ENCODE results near the gene NR6A1. TPM values are rescaled to one million over a fixed set of nuclear protein-coding genes. Genes with fewer than 3 reads are reported as not detected.
"Not testable (repeated sequence)": the region's sequence is repeated elsewhere in the genome, so short reads cannot be mapped to it uniquely, and the experiment has no call there.

NR6A1 gene
- polyA plus RNA-seq, 4 donors = 0.30 to 1.4 (median 1.0) TPM

GRCh38 chr9:124621371-124622328 is 149.5 kb downstream of the NR6A1 start:
- DNase-seq (ENCODE audit: low read depth in 4 of 4, low spot score in 3 of 4) = no peak

- DNase-seq (ENCODE audit: low read depth in 4 of 4, low spot score in 3 of 4) = no peak
Observed at GRCh38 chr9:124618476-124618875, 152.6 kb downstream of the NR6A1 start.

- peak; percentile 46 to 70 (median 60) for DNase-seq (ENCODE audit: low read depth in 4 of 4, low spot score in 3 of 4)
Observed at GRCh38 chr9:124617477-124618141, 153.5 kb downstream of the NR6A1 start.

- DNase-seq (ENCODE audit: low read depth in 4 of 4, low spot score in 3 of 4) = no peak
Observed at GRCh38 chr9:124616961-124617360, 154.2 kb downstream of the NR6A1 start.

- DNase-seq (ENCODE audit: low read depth in 4 of 4, low spot score in 3 of 4) = not testable (repeated sequence)
Observed at GRCh38 chr9:124615840-124616239, 155.3 kb downstream of the NR6A1 start.

GRCh38 chr9:124615100-124615742 is 155.9 kb downstream of the NR6A1 start:
- no peak for DNase-seq (ENCODE audit: low read depth in 4 of 4, low spot score in 3 of 4)

DNA sequence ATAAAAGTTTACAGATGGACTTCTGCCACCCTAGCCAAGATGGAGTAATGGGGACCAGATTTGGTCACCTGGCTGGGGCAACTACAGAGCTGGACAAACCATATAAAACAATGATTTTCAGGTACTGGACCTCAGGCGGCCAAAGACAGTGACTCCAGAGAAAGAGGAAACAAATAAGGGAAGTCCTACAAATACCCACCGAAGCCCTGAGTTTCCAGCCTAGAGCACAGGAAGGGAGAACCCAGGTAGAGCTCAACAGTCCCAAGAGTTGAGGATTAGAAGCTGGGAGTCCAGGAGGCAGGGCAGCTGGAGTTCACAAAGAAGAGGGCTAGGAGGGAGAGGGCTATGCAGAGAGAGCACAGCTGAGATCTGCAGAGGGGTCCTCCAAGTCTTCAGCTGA is 157.3 kb downstream of the NR6A1 start:
- no peak for DNase-seq (ENCODE audit: low read depth in 4 of 4, low spot score in 3 of 4)

DNA sequence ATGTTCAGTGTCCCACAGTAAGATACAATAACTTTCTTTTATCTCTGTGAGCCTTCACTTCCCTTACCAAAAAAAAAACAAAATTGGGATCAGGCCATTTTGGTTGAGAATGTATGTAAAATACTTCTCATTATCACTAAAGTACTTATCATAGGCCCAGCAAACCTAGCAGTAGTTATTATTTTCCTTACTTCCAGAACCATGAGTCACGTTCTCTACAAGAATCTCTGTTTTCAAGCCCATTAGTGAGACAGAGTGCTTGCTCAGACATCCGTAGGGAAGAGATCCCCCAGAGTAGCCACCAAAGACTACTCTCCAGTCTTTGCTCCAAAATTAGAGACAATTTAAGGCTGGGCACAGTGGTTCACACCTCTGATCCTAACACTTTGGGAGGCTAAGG is 160.0 kb downstream of the NR6A1 start:
- no peak for DNase-seq (ENCODE audit: low read depth in 4 of 4, low spot score in 3 of 4)

GRCh38 chr9:124606027-124606426 is 165.1 kb downstream of the NR6A1 start:
- no peak for DNase-seq (ENCODE audit: low read depth in 4 of 4, low spot score in 3 of 4)

DNA sequence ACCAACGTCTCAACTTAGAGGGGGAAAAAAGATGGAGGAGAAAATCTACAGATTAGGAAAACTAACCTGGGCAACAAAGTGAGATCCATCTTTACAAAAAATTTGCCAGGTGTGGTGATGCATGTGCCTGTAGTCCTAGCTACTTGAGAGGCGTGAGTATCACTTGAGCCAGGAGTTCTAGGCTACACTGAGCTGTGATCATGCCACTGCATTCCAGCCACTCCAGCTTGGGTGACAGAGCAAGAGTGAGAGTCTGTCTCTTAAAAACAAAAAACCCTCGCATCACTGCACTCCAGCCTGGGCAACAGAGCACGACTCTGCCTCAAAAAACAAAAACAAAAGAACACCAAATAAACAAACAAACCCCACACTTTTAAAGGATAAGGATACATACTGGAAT is 165.9 kb downstream of the NR6A1 start:
- DNase-seq (ENCODE audit: low read depth in 4 of 4, low spot score in 3 of 4) = no peak

GRCh38 chr9:124602632-124603031 is 168.5 kb downstream of the NR6A1 start:
- DNase-seq (ENCODE audit: low read depth in 4 of 4, low spot score in 3 of 4) = no peak

DNA sequence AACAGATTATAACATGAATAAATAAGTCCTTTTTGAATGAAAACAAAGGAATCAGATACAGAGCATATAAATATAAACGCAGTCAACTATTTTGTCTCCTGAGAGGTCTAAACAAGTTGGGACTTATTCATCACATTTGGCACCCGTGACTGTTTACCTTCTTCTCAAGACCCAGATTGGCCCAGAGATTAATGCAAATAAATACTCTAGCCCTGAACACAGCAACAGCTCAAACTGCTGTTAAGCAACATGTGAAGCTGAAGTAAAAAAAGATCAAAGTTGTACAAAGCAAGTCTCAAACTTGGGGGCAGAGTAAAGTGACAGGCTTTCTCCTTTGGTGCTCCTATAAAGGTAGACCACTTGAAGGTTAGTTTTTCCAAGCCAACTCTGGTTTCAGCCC is 168.9 kb downstream of the NR6A1 start:
- DNase-seq (ENCODE audit: low read depth in 4 of 4, low spot score in 3 of 4) = no peak

DNA sequence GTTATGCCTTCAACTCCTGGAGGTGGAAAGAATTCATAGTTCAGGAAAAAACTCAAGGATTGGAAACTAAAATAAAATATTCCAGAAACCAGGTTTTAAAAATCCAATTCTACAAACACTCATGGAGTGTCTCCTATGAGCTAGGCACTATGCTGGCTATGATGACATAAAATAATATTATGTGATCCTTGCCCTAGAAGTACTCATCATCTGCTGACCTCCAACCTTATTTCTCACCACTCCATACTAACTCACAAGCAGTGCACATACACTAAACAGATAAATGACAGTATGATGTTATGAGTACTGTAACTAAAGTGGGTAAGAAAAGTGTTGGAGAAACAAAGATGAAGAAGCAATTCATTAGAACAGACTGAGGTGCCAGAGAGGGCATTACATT is 170.7 kb downstream of the NR6A1 start:
- DNase-seq (ENCODE audit: low read depth in 4 of 4, low spot score in 3 of 4) = no peak

- no peak for DNase-seq (ENCODE audit: low read depth in 4 of 4, low spot score in 3 of 4)
Observed at GRCh38 chr9:124599121-124599795, 171.9 kb downstream of the NR6A1 start.

- DNase-seq (ENCODE audit: low read depth in 4 of 4, low spot score in 3 of 4) = no peak
Observed at GRCh38 chr9:124598048-124598447, 173.1 kb downstream of the NR6A1 start.

DNA sequence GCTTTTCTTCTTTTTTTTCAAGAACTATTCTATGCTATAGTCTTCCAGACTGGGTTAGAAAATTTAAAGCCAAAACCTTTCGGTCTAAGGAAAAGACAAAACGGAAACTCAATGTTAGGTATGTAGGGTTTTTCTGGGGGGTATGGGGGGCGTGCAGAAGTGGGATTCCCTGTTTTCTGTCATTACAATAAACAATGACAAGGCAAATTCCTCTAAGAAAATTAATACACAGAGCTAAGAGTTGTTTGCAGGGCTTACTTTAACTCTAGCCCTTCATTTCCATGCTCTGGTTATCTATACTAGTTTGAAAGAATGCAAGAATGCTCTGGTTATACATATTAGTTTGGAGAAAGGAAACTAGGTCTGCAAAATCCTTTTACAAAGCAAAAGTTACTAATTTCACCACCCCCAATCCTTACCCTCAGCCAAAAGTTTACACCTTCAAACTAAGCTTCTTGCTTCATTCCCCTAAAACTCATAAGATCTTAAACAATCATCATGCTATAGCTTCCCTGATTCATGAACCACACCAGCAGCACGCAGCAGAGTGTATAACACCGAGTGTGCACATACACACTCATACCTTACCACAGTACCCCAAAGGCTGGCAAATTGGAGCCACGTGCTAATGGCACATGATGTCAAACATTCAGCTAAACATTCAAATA is 174.8 kb downstream of the NR6A1 start:
- DNase-seq (ENCODE audit: low read depth in 4 of 4, low spot score in 3 of 4) = no peak

DNA sequence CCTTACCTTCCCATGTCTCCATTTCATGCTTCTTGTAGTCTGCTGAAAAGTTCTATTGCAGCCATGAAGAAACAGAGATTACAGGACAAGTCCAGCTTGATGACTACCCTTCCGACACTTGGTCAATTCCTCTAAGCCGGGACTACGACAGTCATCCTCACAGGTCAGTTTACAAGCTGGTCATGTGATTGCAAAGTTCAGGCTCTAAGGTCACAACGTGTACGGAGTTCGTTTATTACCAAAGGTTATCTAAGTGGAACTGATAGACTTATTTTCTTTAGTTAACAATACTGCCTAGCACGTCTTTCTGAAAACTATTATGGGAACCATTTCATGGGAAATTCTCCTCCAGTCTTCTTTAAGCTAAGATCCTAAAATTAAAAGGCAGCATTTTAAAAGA is 175.4 kb downstream of the NR6A1 start:
- DNase-seq (ENCODE audit: low read depth in 4 of 4, low spot score in 3 of 4) = no peak

GRCh38 chr9:124594673-124595072 is 176.4 kb downstream of the NR6A1 start:
- DNase-seq (ENCODE audit: low read depth in 4 of 4, low spot score in 3 of 4) = no peak

GRCh38 chr9:124594225-124594624 is 176.9 kb downstream of the NR6A1 start:
- no peak for DNase-seq (ENCODE audit: low read depth in 4 of 4, low spot score in 3 of 4)

DNA sequence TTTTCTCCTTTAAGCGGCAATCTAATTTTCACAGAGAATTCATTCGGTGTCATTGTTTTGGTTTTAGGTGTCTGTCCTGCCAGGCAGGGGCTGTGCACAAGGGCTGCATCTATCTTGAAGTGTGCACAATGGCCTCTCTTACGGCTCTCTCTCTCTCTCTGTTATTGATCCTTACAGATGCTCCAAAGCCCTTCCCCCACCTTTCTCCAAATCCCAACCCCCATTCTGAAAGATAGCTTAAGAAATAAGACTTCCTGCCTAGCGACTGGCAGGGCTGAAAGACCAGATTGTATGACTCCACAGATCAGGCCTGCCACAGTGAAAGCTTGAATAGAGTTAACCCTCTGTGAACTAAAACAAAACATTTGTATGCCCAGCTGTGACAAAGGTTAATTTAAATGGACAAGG is 177.5 kb downstream of the NR6A1 start:
- DNase-seq (ENCODE audit: low read depth in 4 of 4, low spot score in 3 of 4) = no peak

All from left renal pelvis (tissue), 4 donors.